GM21576 (cell line): ENCODE results near the gene COBL.

Experiments
- ATAC-seq: cut with Tn5 transposase; IDR thresholded peaks from one replicate; pipeline ENCODE4 v1.9.1; 2021; ENCODE audit warnings: mild to moderate bottlenecking, moderate library complexity; ENCODE audit not compliant: unreplicated experiment

The COBL gene

DNA sequence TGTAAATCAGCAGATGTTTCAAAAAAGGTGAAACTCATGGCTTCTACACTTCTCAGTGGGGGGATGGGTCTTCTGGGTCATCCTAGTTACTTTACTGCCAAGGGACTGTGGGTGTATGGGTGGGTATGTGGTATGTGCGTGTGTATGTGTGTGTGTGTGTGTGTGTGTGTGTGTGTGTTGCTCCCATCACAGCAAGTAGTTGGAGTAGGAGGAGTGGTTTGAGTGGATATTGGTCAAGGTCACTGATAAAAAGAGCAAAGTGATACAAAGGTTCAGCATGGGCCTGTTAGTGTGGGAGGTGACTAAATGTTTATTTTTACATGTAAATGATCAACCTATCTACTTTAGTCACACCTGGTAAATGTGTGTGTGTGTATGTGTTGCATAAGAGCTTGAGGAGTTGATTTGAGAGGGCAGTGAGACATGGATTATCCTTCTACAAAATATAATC lies 11.8 kb upstream of the COBL start:
- ATAC-seq = no peak

- ATAC-seq = no peak
Measured at GRCh38 chr7:51327287-51327717, 10.7 kb upstream of the COBL start.

DNA sequence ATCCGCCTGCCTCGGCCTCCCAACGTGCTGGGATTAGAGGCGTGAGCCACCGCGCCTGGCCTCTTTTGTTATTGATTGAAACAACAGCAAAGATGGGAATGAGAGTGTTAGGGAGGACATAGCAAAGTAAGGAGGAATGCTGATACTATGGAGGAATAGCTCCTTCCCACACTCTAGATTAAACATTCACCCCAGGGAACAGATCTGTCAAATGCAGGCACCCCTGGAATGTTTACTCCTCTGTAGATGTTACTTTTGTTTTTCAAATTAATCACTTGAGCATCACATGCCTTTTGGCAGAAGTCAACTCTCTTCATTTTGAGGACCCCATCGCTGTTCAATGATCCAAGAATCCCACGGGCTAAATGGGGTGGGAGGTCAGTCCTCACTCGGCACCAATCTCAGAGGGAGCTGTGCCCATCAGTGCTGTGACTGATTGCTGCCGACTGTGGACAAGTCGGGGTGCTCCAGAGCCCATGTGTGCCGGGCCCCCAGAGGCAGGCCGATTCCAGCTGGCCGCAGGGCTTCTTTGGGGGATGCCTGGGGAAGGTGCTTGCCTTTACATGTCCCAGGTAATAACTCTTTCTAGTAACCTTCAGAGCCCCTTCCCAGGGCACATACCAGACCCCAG lies 10.2 kb upstream of the COBL start:
- no peak for ATAC-seq

DNA sequence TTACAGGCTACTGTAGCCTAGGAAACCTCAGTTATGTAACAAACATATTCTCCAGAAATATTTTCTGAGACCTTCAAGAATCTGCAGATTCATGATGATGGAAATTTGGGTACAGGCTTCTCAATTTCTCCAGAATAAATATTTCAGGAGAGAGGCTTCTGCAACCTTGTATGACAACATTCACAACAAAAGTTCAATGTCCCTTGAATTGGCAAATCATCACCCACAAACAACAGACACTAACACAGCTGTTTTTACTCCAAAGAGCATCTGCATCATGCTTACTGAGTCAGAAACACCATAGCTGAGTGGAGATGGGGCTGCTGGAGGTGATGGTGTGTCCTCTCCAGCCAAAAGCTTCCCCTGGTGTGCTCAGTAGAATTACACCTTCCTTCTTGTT lies 9.3 kb upstream of the COBL start:
- ATAC-seq = no peak

DNA sequence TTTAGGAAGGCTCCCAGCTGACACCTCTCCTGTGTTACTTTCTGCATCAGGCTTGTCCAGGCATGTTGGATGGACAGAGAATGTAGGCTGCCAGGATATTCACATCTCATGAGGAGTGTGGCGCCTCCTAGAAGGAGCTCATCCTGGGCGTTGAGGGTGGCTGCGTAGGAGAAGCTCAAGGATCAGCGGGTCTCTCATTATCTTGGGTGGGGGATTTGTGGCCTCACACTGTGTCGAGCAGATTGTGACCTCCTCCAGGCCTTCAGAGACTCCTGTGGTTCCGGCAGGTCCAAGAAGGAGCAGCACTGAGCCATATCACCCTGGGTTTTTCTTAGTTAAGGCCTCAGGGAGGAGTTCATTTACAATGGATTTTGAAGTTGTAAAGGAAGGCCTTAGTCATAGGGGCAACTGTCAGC lies 8.7 kb upstream of the COBL start:
- no peak for ATAC-seq

- ATAC-seq = no peak
Measured at GRCh38 chr7:51324206-51324898, 7.7 kb upstream of the COBL start.

- ATAC-seq = no peak
Measured at GRCh38 chr7:51321961-51322515, 5.4 kb upstream of the COBL start.

DNA sequence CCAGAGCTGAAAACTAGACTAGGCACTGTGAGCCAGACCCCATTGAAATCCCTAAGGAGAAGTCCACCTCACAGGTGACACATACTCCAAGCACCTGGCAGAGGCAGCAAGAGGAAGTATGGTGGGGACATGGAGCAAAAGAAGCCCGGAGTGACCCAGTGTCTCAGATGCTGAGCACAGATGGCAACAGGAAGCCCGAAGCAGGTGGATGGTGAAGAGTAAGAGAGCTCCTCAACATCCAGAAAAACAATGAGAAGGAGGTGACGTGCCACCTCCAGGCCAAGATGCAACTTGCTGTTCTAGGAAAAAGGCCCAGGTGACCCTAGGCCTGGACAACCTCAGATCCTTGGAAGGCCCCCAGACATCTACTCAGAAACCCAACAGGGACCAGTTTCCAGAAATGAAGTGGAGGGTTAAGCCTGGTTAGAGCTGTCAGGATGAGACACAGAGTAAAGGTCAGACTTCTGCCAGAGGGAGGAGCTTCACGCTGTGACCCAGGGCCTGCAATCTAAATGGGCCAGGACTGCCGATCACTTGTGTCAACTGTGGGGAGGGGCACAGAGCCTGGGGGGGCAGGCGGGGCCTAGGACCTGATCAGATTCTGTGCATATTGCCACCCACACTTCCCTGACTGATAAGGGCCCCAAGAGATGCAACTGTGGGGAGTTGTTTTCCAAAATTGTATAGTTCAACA lies 2.4 kb upstream of the COBL start:
- no peak for ATAC-seq

DNA sequence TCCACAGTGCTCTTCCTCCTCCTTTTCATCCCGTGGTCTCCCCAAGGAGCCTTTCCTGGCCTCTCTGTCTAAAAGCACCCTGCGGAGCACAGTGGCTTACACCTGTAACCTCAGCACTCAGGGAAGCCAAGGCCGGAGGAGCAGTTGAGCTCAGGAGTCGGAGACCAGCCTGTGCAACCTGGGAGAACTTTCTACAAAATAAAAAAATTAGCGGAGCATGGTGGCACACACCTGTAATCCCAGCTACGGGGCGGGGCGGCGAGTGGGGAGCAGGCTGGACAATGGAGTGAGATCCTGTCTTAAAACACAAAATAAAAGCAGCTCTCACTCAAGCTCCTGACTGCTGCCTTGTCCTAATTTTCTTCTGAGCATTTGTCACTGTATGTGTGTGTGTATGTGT lies 1.4 kb upstream of the COBL start:
- no peak for ATAC-seq

- ATAC-seq = no peak
Measured at GRCh38 chr7:51317582-51317910, 937 bp upstream of the COBL start.

DNA sequence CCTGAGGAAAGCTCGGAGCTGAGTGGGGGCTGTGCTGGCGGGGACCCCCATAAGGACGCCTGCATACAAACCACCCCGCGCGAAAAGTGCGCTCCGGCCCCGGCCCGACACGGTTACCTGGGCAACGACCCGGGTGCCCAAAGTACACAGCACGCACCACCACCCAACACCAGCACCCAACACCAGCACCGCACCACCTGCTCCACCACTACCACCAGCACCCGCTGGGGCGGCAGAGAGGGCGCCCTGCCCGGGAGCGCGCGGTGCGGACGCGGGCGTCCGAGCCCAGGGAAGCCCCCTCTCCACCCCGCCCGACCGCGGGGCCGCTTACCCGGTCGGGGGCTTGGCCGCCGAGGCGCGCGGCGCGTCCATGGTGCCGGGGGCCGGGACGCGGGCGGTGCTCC lies 345 bp downstream of the COBL start:
- ATAC-seq = no peak

DNA sequence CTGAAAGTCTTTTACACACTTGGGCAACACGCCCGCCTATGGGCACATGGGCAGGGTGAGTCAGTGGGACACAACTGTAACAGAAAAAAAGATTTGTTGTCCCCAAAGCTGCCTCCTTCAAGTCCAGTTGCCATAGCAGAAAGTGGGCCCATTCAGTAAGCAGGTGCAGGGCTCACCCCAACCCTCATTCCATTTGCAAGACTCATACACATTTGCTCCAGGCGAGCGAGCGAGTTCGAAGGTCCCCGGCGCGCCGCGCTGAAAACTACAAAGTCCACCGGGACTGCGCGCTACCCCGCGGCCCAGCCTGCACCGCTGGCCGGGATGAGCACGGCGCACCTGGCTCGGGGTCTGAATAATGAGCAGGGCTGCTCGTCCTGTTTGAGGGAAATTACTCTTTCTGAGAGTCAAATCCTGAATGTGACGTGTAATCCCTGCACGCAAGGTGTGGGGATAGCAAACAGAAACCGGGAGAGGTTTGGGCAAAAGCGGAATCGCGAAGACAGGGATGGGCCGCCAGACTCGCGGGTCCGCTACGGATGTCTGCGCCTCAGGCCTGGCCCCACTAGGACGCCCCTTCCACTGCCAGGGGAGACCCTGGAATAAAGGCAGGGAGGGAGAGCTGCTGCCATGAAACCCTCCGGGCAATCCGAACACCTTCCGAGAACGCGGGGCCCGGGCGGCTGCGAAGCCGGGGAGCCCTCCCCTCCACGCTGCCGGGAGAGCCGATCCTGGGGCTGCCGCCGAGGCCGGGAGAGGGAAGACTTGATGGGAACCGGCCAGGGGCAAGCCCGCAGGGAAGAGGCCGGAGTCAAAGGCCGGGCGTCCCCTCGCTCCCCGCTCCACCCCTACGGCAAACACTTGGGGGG lies 982 bp downstream of the COBL start:
- ATAC-seq = no peak

GRCh38 chr7:51314726-51315125 lies 1.9 kb downstream of the COBL start:
- ATAC-seq = no peak

GRCh38 chr7:51313738-51314425 lies 2.7 kb downstream of the COBL start:
- no peak for ATAC-seq

DNA sequence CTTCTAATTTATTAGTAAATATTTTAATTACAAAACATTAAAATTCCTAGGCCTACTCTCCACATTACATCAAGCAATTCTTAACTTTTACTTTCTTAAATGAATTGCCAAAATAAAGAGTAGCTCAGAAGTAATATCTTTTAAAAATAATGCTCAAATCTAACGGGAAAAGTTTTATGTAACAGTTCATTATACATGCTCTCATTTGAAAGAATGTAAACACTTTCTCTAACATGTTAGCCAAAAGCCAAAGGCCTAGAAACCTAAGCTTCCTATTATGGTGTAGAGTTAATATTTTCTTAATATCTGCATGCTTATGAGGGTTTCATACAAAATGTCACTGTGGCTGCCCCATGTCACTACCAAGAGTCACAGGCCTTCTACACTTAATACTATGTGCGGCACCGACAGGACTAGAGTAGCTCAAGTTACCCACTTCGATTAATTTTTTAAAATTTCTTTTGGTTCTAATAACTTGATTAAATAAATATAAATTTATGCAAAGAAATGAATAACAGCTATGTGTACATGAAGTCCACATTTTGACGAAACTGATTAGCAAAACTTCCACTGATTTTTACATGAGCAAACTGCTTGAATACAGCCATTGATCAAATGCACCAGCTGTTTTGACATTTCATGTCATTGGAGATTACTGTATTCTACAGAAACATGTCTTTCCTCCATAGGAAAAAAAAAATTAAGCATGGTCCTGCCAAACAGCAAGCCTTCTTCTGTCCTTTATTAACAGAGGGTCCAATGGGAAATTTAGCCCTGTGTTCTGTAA lies 3.5 kb downstream of the COBL start:
- ATAC-seq = no peak

DNA sequence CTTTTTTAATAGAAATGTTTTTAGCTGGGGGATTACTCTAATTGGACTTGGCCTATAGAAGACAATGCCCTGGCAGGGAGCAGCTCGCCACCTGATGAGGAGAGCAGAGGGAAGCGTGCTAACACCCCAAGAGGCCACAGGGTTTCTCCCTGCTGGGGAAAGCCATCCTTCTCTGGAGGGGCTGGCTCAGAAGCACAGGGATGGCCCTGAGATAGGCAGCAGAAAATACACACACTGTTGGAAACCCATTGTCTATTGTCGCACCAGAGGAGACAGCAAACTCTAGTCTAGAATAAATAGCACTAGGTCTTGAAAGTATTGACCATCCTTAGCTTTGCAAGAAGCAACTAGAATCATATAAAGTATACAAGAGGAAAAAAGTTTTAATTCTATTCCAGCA lies 5.4 kb downstream of the COBL start:
- ATAC-seq = no peak

GRCh38 chr7:51310131-51310583 lies 6.5 kb downstream of the COBL start:
- ATAC-seq = no peak

GRCh38 chr7:51309361-51310130 lies 7.1 kb downstream of the COBL start:
- ATAC-seq = no peak

DNA sequence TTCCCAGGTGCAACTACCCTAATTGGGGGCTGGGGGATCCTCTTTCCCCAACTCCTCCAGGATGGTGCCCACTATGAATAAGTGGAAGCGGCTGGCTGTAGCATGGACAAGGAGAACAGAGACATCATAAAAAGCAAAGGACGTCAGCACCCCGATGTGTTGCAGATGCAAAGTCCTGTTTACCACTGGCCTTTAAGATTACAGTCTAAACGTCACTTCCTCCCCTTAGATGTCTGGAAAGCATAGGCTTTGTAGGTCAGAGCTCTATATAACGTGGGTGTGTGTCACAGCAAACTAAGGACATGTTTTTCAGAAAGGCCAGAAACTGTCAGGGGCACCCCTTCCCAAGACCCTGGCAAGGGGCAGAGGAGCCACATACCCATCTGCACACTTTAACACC lies 7.9 kb downstream of the COBL start:
- ATAC-seq = no peak
